ENCODE results near the gene TSPEAR. TPM values are rescaled to one million over a fixed set of nuclear protein-coding genes. Genes with fewer than 3 reads are reported as not detected.
"Not testable (repeated sequence)": the region's sequence is repeated elsewhere in the genome, so short reads cannot be mapped to it uniquely, and the experiment has no call there.

TSPEAR gene
- total RNA-seq, 2 donors from 2014 or later = 0.85 TPM; not detected in 1

- no peak overlapping the region for H3K27ac ChIP-seq
- H3K9me3 ChIP-seq = no peaks in the 10 kb centered on the region
- H3K36me3 ChIP-seq = no peaks in the 10 kb centered on the region
- 91% methylated on average over 20 of the region's 20 CpGs for WGBS
- H3K27me3 ChIP-seq (replicated peaks; ENCODE audit: insufficient read depth) = no peaks in the 10 kb centered on the region
- DNase-seq (ENCODE audit: low spot score) = no peak
- no peak for TF ChIP-seq POLR2A (IDR thresholded peaks at IDR 0.05)
- no peak for TF ChIP-seq CTCF (IDR thresholded peaks at IDR 0.05)
- no peak for TF ChIP-seq POLR2AphosphoS5 (IDR thresholded peaks at IDR 0.05)
- intact Hi-C loops (cut with DNase I) = no loop called here
- H3K4me1 ChIP-seq (replicated peaks) = no peaks in the 10 kb centered on the region
- H3K4me3 ChIP-seq = no peak overlapping the region
Observed at GRCh38 chr21:44575307-44576024, 135.9 kb downstream of the TSPEAR start.

- Histone ChIP-seq H3K36me3 (no peaks in the 10 kb centered on the region), H3K27me3 (replicated peaks; ENCODE audit: insufficient read depth) (no peaks in the 10 kb centered on the region)
- TF ChIP-seq CTCF (IDR thresholded peaks at IDR 0.05) = no peak
- no peak for TF ChIP-seq POLR2AphosphoS5 (IDR thresholded peaks at IDR 0.05)
- no peak for TF ChIP-seq POLR2A (IDR thresholded peaks at IDR 0.05)
Observed at GRCh38 chr21:44574457-44575306, 136.7 kb downstream of the TSPEAR start.

GRCh38 chr21:44573630-44574456 lies 137.5 kb downstream of the TSPEAR start, which contains the start of gene KRTAP10-4:
Gene KRTAP10-4, plus strand, starts transcription at chr21:44573729. Its CDS starts 30 bp downstream, at chr21:44573759.
- H3K27me3 ChIP-seq (replicated peaks; ENCODE audit: insufficient read depth); H3K27ac ChIP-seq; intact Hi-C loops (cut with DNase I); H3K36me3 ChIP-seq; DNase-seq (ENCODE audit: low spot score); H3K9me3 ChIP-seq; H3K4me3 ChIP-seq; H3K4me1 ChIP-seq (replicated peaks): not testable (repeated sequence)
- 53% methylated on average over 19 of the region's 25 CpGs for WGBS

More at GRCh38 chr21:44574457-44575306, 136.7 kb downstream of the TSPEAR start:
- H3K4me1 ChIP-seq (replicated peaks) = no peaks in the 10 kb centered on the region
- WGBS = 23% methylated on average over 21 of the region's 21 CpGs
- H3K9me3 ChIP-seq = no peaks in the 10 kb centered on the region
- intact Hi-C loops (cut with DNase I) = no loop called here
- DNase-seq (ENCODE audit: low spot score) = no peak
- H3K4me3 ChIP-seq = no peak overlapping the region
- H3K27ac ChIP-seq = no peak overlapping the region

- Histone ChIP-seq H3K4me1 (replicated peaks) (no peaks in the 10 kb centered on the region), H3K4me3 (no peak overlapping the region), H3K9me3 (no peaks in the 10 kb centered on the region), H3K36me3 (no peaks in the 10 kb centered on the region), H3K27me3 (replicated peaks; ENCODE audit: insufficient read depth) (no peaks in the 10 kb centered on the region), H3K27ac (no peak overlapping the region)
- WGBS = 86% methylated on average over 15 of the region's 15 CpGs
- TF ChIP-seq POLR2A (IDR thresholded peaks at IDR 0.05) (no peak), CTCF (IDR thresholded peaks at IDR 0.05) (no peak), POLR2AphosphoS5 (IDR thresholded peaks at IDR 0.05) (no peak)
- intact Hi-C loops (cut with DNase I) = no loop called here
- DNase-seq (ENCODE audit: low spot score) = no peak
Observed at GRCh38 chr21:44572959-44573583, 138.3 kb downstream of the TSPEAR start.

All from prostate gland (tissue), 2 donors.